B cell (primary cell): Measurements from ENCODE around the gene FBXO5. TPM values are rescaled to one million over a fixed set of nuclear protein-coding genes. Genes with fewer than 3 reads are reported as not detected.

Source experiments
- ATAC-seq: fragments of 200-7000 bp; cut with Tn5 transposase; one replicate; pipeline ENCODE4 v1.10.0; 2021; ENCODE audit warnings: low read depth, mild to moderate bottlenecking, moderate number of reproducible peaks, moderate library complexity
- CTCF ChIA-PET: fragments of 350-600 bp; sonication (Branson Sonifier 250); formaldehyde crosslinking; loops from one replicate; lab custom pipeline; 2021; ENCODE audit warnings: antibody characterized with exemption, inconsistent platforms; lab: Charles Lee
- POLR2A ChIA-PET: fragments of 350-600 bp; sonication (Branson Sonifier 250); formaldehyde crosslinking; loops from one replicate; lab custom pipeline; 2021; ENCODE audit warnings: antibody characterized with exemption; lab: Charles Lee
- DNase-seq: peaks from one replicate; pipeline ENCODE4 v3.0.0; 2013
- H2AFZ ChIP-seq: 2 replicates; pipeline ENCODE4 v1.6.1; 2012; ENCODE audit warnings: mild to moderate bottlenecking, low read depth, low read length; ENCODE audit not compliant: insufficient read depth, poor library complexity, severe bottlenecking
- H3K27ac ChIP-seq, 2 donors: 1 replicate in 1 of 2; 2 replicates in 1 of 2; pipeline ENCODE4 v1.5.1; 2012 to 2013; ENCODE audit warnings: low read length in 2 of 2, mild to moderate bottlenecking in 2 of 2, moderate library complexity in 1 of 2
- H3K27me3 ChIP-seq, 4 experiments: fragments of 200-600 bp in 1 of 4; sonication (generic) in 1 of 4; replicated peaks in 1 of 4; 1 replicate in 2 of 4; 2 replicates in 2 of 4; pipeline versions ENCODE4 v1.6.1 to v1.7.0; 2013 to 2016; ENCODE audit warnings: low read length in 3 of 4, mild to moderate bottlenecking in 2 of 4, mixed read lengths in 1 of 4, moderate library complexity in 1 of 4; ENCODE audit not compliant: insufficient read depth in 4 of 4, control insufficient read depth in 3 of 4; ENCODE audit errors: control extremely low read depth in 1 of 4
- H3K36me3 ChIP-seq, 2 experiments: replicated peaks in 1 of 2; 1 replicate in 1 of 2; 2 replicates in 1 of 2; pipeline versions ENCODE4 v1.6.1 to v1.7.1; 2013; ENCODE audit warnings: low read length in 1 of 2; ENCODE audit not compliant: insufficient read depth in 2 of 2, control insufficient read depth in 1 of 2; ENCODE audit errors: control extremely low read depth in 1 of 2, extremely low read depth in 1 of 2
- H3K4me1 ChIP-seq, 2 donors: fragments of 200-600 bp in 1 of 2; sonication (generic) in 1 of 2; 1 replicate in 1 of 2; 2 replicates in 1 of 2; pipeline versions ENCODE4 v1.5.1 to v1.6.1; 2013 to 2017; ENCODE audit warnings: low read length in 2 of 2; ENCODE audit not compliant: control insufficient read depth in 2 of 2, insufficient read depth in 2 of 2
- H3K4me2 ChIP-seq: replicated peaks from 2 replicates; pipeline ENCODE3; 2012; ENCODE audit warnings: mild to moderate bottlenecking, low read depth, low read length; ENCODE audit not compliant: poor library complexity, severe bottlenecking
- H3K4me3 ChIP-seq, 5 experiments: fragments of 200-600 bp in 1 of 5; sonication (generic) in 1 of 5; 1 replicate in 3 of 5; 2 replicates in 2 of 5; pipeline versions ENCODE4 v1.5.1 to v1.7.0; 2011 to 2016; ENCODE audit warnings: low read length in 4 of 5, mild to moderate bottlenecking in 4 of 5, low read depth in 2 of 5, control low read depth in 1 of 5, moderate library complexity in 1 of 5; ENCODE audit not compliant: insufficient read depth in 1 of 5; ENCODE audit errors: control extremely low read depth in 1 of 5, extremely low read depth in 1 of 5
- H3K79me2 ChIP-seq: fragments of 200-600 bp; sonication (generic); one replicate; pipeline ENCODE4 v1.6.0; 2016; ENCODE audit warnings: low read length; ENCODE audit not compliant: control insufficient read depth, insufficient read depth
- H3K9ac ChIP-seq: fragments of 200-600 bp; sonication (generic); 2 replicates; pipeline ENCODE4 v1.6.1; 2017; ENCODE audit warnings: mild to moderate bottlenecking, low read length, moderate library complexity
- H3K9me3 ChIP-seq, 3 donors: one replicate each; pipeline versions ENCODE4 v1.6.1 to v1.7.1; 2013; ENCODE audit warnings: low read length in 2 of 3; ENCODE audit not compliant: control insufficient read depth in 2 of 3, insufficient read depth in 1 of 3; ENCODE audit errors: control extremely low read depth in 1 of 3
- H4K20me1 ChIP-seq: 2 replicates; pipeline ENCODE4 v1.6.0; 2012; ENCODE audit warnings: mild to moderate bottlenecking, low read length; ENCODE audit not compliant: insufficient read depth, control insufficient read depth, poor library complexity, severe bottlenecking
- H3K27ac Mint-ChIP-seq: one replicate; pipeline ENCODE4 v1.8.0; 2021; ENCODE audit warnings: mixed read lengths
- H3K27me3 Mint-ChIP-seq: one replicate; pipeline ENCODE4 v1.8.0; 2021; ENCODE audit warnings: mixed read lengths
- H3K4me1 Mint-ChIP-seq: one replicate; pipeline ENCODE4 v1.8.0; 2021; ENCODE audit warnings: mixed read lengths
- H3K4me3 Mint-ChIP-seq: one replicate; pipeline ENCODE4 v1.8.0; 2021; ENCODE audit warnings: mixed read lengths
- H3K9me3 Mint-ChIP-seq: one replicate; pipeline ENCODE4 v1.8.0; 2022; ENCODE audit warnings: mixed read lengths; ENCODE audit not compliant: insufficient read depth
- CTCF ChIP-seq: fragments of 200-600 bp; IDR thresholded peaks from one replicate; pipeline ENCODE4 v1.8.0; 2022; ENCODE audit warnings: antibody characterized with exemption, mild to moderate bottlenecking
- EZH2 ChIP-seq: IDR thresholded peaks from 2 replicates; pipeline ENCODE4 v1.6.1; 2012; ENCODE audit warnings: borderline replicate concordance, low read depth, mild to moderate bottlenecking, moderate library complexity, low read length; ENCODE audit not compliant: insufficient read depth, poor library complexity, severe bottlenecking
- WGBS: methylation state at CpG from one replicate; pipeline ENCODE4 v1.1.5; 2013; ENCODE audit warnings: missing lambda C conversion rate; ENCODE audit not compliant: insufficient coverage; 5-methylcytosine and 5-hydroxymethylcytosine counted together
- intact Hi-C: fragments of 100-400 bp; cut with micrococcal nuclease; formaldehyde crosslinking; loops from one replicate; pipeline ENCODE4 v1.10.0; 2022
- polyA plus RNA-seq: library from polyadenylated mRNA; depleted of rRNA; stranded (reverse); fragments of >200 nt; gene quantifications from 2 replicates; pipeline ENCODE4 v1.2.3, GENCODE V29; 2012
- total RNA-seq, 2 donors: library from RNA; stranded (reverse); fragments of 120-200 nt in 1 of 2; gene quantifications; 1 replicate in 1 of 2; 2 replicates in 1 of 2; pipeline versions ENCODE4 v1.2.3 to v1.2.4, GENCODE V29; 2013 to 2022

Gene FBXO5
- total and polyA plus RNA-seq, 2 donors (not counting 1 experiment from before 2014, with no cell fraction given), result 3.9 to 14.6 TPM

GRCh38 chr6:153018355-153018754, 35.5 kb upstream of the FBXO5 start:
- H2AFZ ChIP-seq, result no peak overlapping the region
- no peaks in the 10 kb centered on the region for H3K4me1 Mint-ChIP-seq
- H3K79me2 ChIP-seq, result no peaks in the 10 kb centered on the region
- no peaks in the 10 kb centered on the region for H3K9me3 ChIP-seq
- H4K20me1 ChIP-seq, result no peaks in the 10 kb centered on the region
- DNase-seq (no peak), ATAC-seq (no peak)
- intact Hi-C loops, result no loop called here
- peaks cover 28% of the 10 kb centered on the region for H3K27me3 Mint-ChIP-seq
- H3K4me3 ChIP-seq, result no peak overlapping the region
- no CpG with 5 or more reads among the region's 3 CpGs for WGBS
- POLR2A ChIA-PET, result no interaction called here
- no peak overlapping the region for H3K27ac ChIP-seq
- no peak overlapping the region for H3K9ac ChIP-seq
- no peak overlapping the region for H3K4me3 Mint-ChIP-seq
- H3K36me3 ChIP-seq, result no peaks in the 10 kb centered on the region
- H3K27me3 ChIP-seq, result peaks cover 0 to 4% (median 0%) of the 10 kb centered on the region in 4 experiments
- no peak overlapping the region for H3K4me2 ChIP-seq
- no peak for TF ChIP-seq CTCF
- no peak for TF ChIP-seq EZH2
- H3K4me1 ChIP-seq, result no peaks in the 10 kb centered on the region
- no peaks in the 10 kb centered on the region for H3K9me3 Mint-ChIP-seq
- CTCF ChIA-PET, result interaction anchor here (4.2 kb wide), 1 partner anchor 153 kb away, joined by 20 read pairs; no protein-coding TSS in a partner anchor
- no peak overlapping the region for H3K27ac Mint-ChIP-seq

- Histone ChIP-seq H3K27ac (no peak overlapping the region), H3K9ac (no peak overlapping the region), H4K20me1 (no peaks in the 10 kb centered on the region), H3K79me2 (no peaks in the 10 kb centered on the region), H3K4me2 (no peak overlapping the region), H3K9me3 (no peaks in the 10 kb centered on the region), H3K36me3 (no peaks in the 10 kb centered on the region), H3K4me1 (no peaks in the 10 kb centered on the region), H2AFZ (no peak overlapping the region), H3K27me3 (peaks cover 0 to 4% (median 0%) of the 10 kb centered on the region in 4 experiments), H3K4me3 (no peak overlapping the region)
- ATAC-seq, result no peak
- Mint-ChIP-seq H3K27ac (no peak overlapping the region), H3K9me3 (no peaks in the 10 kb centered on the region), H3K4me1 (no peaks in the 10 kb centered on the region), H3K27me3 (peaks cover 28% of the 10 kb centered on the region), H3K4me3 (no peak overlapping the region)
- no peak for DNase-seq
- TF ChIP-seq CTCF (no peak), EZH2 (no peak)
- intact Hi-C loops, result no loop called here
- WGBS, result 96% methylated on average over 2 of the region's 3 CpGs
- ChIA-PET POLR2A (no interaction called here), CTCF (interaction anchor here (1.0 kb wide), 1 partner anchor 8 kb away, joined by 3 read pairs; no protein-coding TSS in a partner anchor)
Measured at GRCh38 chr6:153016846-153017245, 34.0 kb upstream of the FBXO5 start.
